Activated CD8-positive, alpha-beta memory T cell treated with anti-CD3 and anti-CD28 coated beads for 36 hours (primary cell): ENCODE results near the gene KANK3. TPM values are rescaled to one million over a fixed set of nuclear protein-coding genes. Genes with fewer than 3 reads are reported as not detected.
"Not testable (repeated sequence)": the region's sequence is repeated elsewhere in the genome, so short reads cannot be mapped to it uniquely, and the experiment has no call there.

Experiments
- CTCF ChIA-PET: fragments of 350-600 bp; sonication (Branson Sonifier 250); formaldehyde crosslinking; loops from one replicate; lab custom pipeline; 2021; ENCODE audit warnings: antibody characterized with exemption; lab: Charles Lee
- POLR2A ChIA-PET: fragments of 350-600 bp; sonication (Branson Sonifier 250); formaldehyde crosslinking; loops from one replicate; lab custom pipeline; 2021; ENCODE audit warnings: antibody characterized with exemption; lab: Charles Lee
- total RNA-seq, 2 experiments: library from RNA; stranded (reverse); gene quantifications; one replicate each; pipeline ENCODE4 v1.2.3, GENCODE V29; 2021

Gene KANK3
- total RNA-seq, 2 experiments from 2014 or later: 1.0 TPM

GRCh38 chr19:8349629-8350372, 6.7 kb upstream of the KANK3 start:
- CTCF ChIA-PET, POLR2A ChIA-PET: not testable (repeated sequence)

DNA sequence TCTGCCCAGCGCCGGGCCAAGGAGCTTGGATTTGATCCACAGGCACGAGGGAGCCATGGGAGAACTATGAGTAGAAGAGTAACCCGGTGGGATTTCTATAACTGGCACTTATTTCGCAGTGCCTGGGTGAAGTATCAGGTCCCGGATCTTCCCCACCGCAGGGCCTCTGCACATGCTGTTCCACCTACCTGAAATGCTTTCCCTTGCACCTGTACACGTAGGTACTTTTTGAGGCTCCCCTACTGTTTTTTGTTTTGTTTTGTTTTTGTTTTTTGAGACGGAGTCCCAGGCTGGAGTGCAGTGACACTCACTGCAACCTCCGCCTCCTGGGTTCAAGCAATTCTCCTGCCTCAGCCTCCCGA, 402 bp upstream of the KANK3 start:
- CTCF ChIA-PET: interaction anchor here (0.6 to 2.9 kb wide), 3 partner anchors 10 to 220 kb away, joined by 3 to 19 read pairs (median 3); no protein-coding TSS in a partner anchor
- POLR2A ChIA-PET: interaction anchor here (1.5 kb wide), 1 partner anchor 47 kb away, joined by 4 read pairs; the partner anchor contains the start of gene RAB11B

GRCh38 chr19:8342316-8342683, 762 bp downstream of the KANK3 start:
- CTCF ChIA-PET: interaction anchor here (0.8 to 2.9 kb wide), 3 partner anchors 12 to 164 kb away, joined by 3 to 19 read pairs (median 3); partner anchors contain the start of gene RPS28
- POLR2A ChIA-PET: interaction anchor here (0.5 kb wide), 1 partner anchor 20 kb away, joined by 6 read pairs; no protein-coding TSS in a partner anchor

DNA sequence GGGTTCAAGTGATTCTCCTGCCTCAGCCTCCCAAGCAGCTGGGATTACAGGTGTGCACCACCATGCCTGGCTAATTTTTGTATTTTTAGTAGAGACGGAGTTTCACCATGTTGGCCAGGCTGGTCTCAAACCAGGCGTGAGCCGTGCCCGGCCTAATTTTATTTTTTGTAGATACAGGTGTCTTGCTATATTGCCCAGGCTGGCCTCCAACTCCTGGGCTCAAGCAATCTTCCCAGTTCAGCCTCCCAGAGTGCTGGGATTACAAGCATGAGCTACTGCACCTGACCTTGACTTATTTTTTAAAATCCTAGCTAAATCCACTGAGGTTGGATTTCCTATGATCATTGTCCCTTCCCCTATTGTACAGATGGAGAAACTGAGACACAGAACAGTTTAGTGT, 1.6 kb downstream of the KANK3 start:
- ChIA-PET CTCF (interaction anchor here (0.7 to 1.2 kb wide), 4 partner anchors 11 to 165 kb away, joined by 3 to 4 read pairs (median 3); partner anchors contain the start of gene RPS28), POLR2A (interaction anchor here (0.8 kb wide), 1 partner anchor 21 kb away, joined by 3 read pairs; the partner anchor contains the start of genes NDUFA7 and RPS28)

DNA sequence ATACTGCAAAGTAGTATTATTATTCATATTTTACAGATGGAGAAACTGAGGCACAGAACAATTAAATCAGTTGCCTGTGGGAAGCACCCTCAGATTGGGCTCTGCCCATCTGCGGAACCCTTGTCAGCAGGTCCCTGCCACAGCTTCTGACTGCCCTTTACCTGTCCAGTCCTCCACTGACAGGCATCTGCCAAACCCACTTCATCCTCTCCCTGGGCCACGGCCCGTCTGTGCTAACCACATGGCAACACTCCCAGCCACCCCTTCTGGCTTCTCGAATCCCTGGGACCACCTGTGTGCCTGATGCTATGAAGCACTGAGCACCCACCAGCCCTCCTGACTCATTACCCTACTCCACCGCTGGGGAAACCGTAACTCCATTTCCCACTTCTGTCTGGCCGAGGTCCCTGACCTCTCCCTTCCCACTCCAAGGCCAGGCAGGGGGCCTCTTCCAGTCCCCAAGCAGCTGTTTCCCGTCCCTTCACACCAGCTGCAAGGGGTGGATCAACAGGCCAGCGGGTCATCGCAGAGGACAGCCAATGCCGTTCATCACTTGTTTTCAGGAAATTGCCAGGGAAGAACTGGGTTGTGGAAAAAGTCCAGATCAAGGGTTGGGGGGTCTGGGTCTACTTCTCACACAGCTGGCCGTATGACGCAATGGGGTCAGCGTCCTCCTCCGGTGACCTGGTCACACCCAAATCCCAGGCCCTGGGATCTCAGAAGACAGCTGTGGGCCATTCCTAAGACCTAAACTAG, 2.5 kb downstream of the KANK3 start:
- ChIA-PET CTCF (interaction anchor here (0.7 to 1.0 kb wide), 3 partner anchors 9 to 21 kb away, joined by 3 to 4 read pairs (median 4); no protein-coding TSS in a partner anchor), POLR2A (interaction anchor here (0.5 to 0.8 kb wide), 2 partner anchors 20 to 1849 kb away, joined by 3 to 5 read pairs; partner anchors contain the start of genes NDUFA7 and RPS28)

GRCh38 chr19:8338835-8339234, 4.2 kb downstream of the KANK3 start:
- POLR2A ChIA-PET: no interaction called here

DNA sequence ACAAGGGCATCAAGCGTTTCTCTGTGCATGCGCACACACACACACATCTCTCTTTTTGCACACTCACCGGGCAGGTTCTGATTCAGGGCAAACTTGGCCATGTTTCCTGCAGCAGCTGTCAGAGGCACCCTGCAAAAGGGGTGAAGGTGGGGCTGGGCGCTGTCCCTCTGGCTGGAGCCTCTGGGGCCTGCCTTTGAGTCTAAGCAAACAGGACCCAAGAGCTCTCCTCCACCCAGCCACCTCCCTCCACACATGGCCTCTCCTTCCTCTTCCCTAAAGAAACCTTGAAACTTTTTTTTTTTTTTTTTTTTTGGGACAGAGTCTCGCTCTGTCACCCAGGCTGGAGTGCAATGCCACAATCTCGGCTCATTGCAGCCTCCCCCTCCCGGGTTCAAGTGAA, 5.3 kb downstream of the KANK3 start:
- POLR2A ChIA-PET: no interaction called here
- CTCF ChIA-PET: interaction anchor here (1.5 kb wide), 1 partner anchor 16 kb away, joined by 4 read pairs; no protein-coding TSS in a partner anchor

More at GRCh38 chr19:8338835-8339234, 4.2 kb downstream of the KANK3 start:
- CTCF ChIA-PET: no interaction called here

GRCh38 chr19:8336660-8337059, 6.4 kb downstream of the KANK3 start:
- CTCF ChIA-PET: interaction anchor here (0.6 to 1.5 kb wide), 3 partner anchors 17 to 244 kb away, joined by 3 to 4 read pairs (median 3); no protein-coding TSS in a partner anchor
- POLR2A ChIA-PET: interaction anchor here (0.6 to 1.2 kb wide), 2 partner anchors 13 to 1177 kb away, joined by 3 to 4 read pairs; no protein-coding TSS in a partner anchor

DNA sequence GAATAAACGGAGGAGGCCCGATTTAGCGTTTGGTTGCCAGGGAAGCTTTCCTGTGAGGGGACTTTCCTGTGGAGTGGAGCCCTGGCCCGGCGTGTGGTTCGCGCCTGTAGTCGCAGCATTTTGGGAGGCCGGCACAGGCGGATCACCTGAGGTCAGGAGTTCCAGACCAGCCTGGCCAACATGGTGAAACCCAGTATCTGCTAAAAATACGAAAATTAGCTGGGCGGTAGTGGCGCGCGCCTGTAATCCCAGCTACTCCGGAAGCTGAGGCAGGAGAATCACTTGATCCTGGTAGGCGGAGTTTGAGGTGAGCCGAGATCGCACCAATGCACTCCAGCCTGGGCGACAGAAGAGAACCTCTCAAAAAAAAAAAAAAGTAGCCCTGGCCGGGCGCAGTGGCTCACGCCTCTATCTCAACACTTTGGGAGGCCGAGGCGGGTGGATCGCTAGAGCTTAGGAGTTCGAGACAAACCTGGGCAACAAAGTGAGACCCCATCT, 6.9 kb downstream of the KANK3 start:
- ChIA-PET CTCF (interaction anchor here (0.5 to 1.5 kb wide), 4 partner anchors 13 to 245 kb away, joined by 3 to 4 read pairs (median 3); no protein-coding TSS in a partner anchor), POLR2A (interaction anchor here (0.6 to 1.2 kb wide), 2 partner anchors 12 to 1176 kb away, joined by 3 to 4 read pairs; no protein-coding TSS in a partner anchor)

DNA sequence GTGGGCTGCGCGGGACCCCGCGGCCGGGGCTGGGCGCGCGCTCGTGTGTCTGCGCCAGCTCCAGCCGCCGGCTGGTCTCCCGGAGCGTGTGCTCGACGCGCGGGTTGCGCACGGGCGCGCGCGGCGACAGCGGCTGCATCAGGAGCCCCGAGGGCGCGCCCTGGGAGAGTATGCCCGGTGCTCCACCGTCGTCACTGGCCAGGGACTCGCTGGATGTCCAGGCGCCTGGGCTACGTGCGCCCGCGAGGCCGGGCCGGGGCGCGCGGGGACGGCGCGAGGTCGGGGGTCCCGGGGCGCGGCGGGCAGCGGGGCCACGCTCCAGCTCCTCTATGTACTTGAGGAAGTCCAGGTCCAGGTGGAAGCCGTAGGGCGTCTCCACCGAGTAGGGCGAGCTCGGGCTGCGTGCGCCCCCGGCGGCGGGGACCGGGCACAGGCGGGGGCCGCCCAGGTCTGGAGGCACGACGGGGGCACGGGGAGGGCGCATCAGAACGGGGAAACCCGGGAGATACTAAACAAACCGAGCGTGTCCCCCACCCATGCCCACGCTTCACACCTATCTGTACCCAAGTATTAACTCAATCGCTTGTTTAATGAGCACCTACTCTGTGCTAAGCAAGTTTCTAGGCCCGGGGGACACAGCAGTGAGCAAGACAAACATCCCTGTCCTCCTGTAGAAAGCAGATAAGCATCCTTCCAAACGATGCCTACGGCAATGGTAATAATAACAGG, 7.6 kb downstream of the KANK3 start:
- POLR2A ChIA-PET: interaction anchor here (1.0 kb wide), 1 partner anchor 110 kb away, joined by 3 read pairs; no protein-coding TSS in a partner anchor
- CTCF ChIA-PET: interaction anchor here (0.5 to 1.4 kb wide), 7 partner anchors 12 to 333 kb away, joined by 3 read pairs; no protein-coding TSS in a partner anchor

DNA sequence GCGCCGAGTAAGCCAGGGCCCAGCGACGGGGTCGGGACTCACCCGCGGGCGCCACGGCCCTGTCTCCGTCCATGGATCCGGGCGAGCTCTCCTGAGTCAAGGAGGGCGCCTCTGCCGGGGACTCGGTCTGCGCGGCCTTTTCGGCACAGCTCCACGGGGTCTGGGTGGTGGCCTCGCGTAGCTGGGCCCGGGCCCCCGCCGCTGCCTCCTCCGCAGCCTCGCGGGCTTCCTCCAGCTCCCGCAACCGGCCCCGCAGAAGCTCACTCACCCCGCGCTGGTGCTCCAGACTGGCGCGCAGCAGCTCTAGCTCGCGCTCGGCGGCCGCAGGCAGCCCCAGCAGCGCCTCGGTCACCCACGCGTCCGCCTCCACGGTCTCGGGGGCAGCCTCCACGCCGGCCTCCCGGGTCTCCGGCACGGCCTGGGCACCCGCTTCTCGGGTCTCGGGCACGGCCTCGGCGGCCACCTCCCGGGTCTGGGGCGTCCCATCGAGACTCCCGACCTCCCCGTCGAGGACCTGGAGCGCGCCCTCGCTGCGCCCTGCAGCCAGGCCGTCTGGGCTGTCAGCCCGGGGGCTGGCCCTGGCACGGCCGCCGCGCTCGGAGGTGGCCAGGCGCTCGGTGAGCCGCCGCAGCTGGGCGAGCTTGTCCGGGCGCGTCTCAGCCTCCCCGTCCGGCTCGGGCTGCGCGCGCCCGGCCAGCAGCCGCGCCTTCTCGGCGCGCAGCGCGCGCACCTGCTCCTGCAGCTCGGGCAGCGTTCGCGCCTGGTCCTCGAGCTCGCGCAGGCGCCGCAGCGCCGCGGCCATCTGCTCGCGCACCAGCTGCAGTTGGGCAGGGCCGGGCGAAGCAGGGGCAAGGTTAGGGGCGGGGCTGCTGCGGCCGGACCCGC, 8.4 kb downstream of the KANK3 start:
- POLR2A ChIA-PET: interaction anchor here (0.6 to 1.8 kb wide), 3 partner anchors 13 to 111 kb away, joined by 3 to 5 read pairs (median 3); partner anchors contain the start of genes NDUFA7 and RPS28
- CTCF ChIA-PET: interaction anchor here (0.8 to 1.4 kb wide), 7 partner anchors 11 to 332 kb away, joined by 3 to 4 read pairs (median 3); partner anchors contain the start of gene ANGPTL4

- CTCF ChIA-PET: interaction anchor here (0.8 to 1.2 kb wide), 3 partner anchors 14 to 29 kb away, joined by 3 to 4 read pairs (median 3); partner anchors contain the start of gene ANGPTL4
- POLR2A ChIA-PET: interaction anchor here (0.6 to 1.8 kb wide), 2 partner anchors 13 to 15 kb away, joined by 3 to 5 read pairs; partner anchors contain the start of genes NDUFA7 and RPS28
Measured at GRCh38 chr19:8333767-8334457, 9.2 kb downstream of the KANK3 start.

DNA sequence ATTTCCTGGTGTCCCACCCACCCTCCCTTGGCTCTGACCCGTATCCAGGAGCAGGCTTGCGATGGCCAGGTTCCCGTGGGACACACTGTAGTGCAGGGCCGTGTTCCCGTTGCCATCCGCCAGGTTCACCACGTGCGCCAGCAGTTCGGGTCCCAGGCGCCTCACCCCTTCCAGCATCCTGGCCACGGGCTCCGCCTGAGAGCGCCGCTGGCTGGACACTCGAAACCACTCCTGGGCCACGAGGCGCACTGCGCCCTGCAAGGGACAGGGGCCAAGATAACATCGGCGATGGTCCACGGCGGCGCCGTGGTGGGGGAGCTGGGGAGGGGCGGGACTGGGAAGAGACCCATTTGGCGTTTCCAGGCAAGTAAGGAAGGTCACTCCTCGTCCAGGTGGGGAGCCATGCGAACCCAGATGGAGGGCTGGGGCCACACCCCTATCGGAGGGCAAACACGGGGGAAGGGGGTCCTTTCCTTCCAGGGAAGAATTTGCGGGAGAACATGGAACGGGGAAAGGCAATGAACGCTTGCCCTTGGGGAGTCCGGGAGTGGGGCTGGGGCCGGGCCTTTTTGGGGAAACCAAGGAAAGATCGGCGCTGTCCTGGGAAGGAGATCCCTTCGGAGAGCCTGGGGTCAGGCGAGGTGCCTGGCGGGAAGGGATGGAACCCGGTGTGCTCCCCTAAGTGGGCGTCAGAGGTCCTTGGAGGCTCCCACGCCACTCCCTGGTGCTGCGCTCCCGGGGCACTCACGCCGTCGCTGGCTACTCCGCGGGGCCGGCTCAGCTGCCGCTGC, 9.9 kb downstream of the KANK3 start:
- POLR2A ChIA-PET: interaction anchor here (1.8 kb wide), 1 partner anchor 12 kb away, joined by 5 read pairs; the partner anchor contains the start of genes NDUFA7 and RPS28
- CTCF ChIA-PET: no interaction called here

GRCh38 chr19:8331263-8331845, 11.7 kb downstream of the KANK3 start:
- CTCF ChIA-PET: interaction anchor here (0.8 kb wide), 1 partner anchor 9 kb away, joined by 4 read pairs; no protein-coding TSS in a partner anchor
- POLR2A ChIA-PET: no interaction called here

- CTCF ChIA-PET: no interaction called here
- POLR2A ChIA-PET: no interaction called here
Measured at GRCh38 chr19:8329996-8330395, 13.1 kb downstream of the KANK3 start.
